ENCODE results near the gene GUCY1B1.
"Not testable (repeated sequence)": the region's sequence is repeated elsewhere in the genome, so short reads cannot be mapped to it uniquely, and the experiment has no call there.

GUCY1B1 gene

DNA sequence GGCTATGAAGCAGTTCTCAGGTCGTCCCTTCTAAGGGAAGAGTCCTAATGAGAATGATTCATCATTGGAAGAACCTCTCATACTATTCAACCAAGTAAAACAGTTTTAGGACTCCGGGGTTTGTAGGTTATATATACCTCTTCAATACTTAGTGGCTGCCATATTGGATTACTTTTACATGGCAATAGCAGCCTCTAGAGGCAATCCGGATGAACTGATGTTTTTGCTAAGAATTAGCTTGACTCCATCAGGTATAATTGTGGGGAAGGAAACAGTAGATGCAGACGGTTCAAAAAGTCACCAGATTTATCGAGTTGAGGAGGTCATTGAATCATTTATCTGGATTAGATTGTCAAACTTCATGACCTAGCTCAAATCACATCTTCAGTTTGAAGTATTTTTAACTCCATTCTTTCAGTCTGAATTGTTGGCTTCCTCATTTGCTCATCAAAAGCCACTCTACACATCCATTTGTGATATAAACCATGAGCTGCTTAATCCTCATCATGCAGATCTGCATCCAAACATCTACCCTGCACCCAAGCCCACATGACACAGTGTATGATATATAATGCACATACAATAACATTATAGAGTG lies 28.4 kb downstream of the GUCY1B1 start:
- ChIA-PET POLR2A (ENCODE audit: low non-redundant PET) (no interaction called here), CTCF (interaction anchor here (0.6 to 1.4 kb wide), 8 partner anchors 10 to 1213 kb away, joined by 3 to 5 read pairs (median 3); no protein-coding TSS in a partner anchor)
- no peak overlapping the region for H3K27ac ChIP-seq
- peak; percentile 63 for TF ChIP-seq CTCF (conservative IDR thresholded peaks at IDR 0.05; ENCODE audit: low read depth)
- peak; percentile 55 for DNase-seq (ENCODE audit: low spot score)

- no peak for TF ChIP-seq CTCF (conservative IDR thresholded peaks at IDR 0.05; ENCODE audit: low read depth)
- ChIA-PET CTCF (no interaction called here), POLR2A (ENCODE audit: low non-redundant PET) (no interaction called here)
- DNase-seq (ENCODE audit: low spot score), result no peak
- no peak overlapping the region for H3K27ac ChIP-seq
These were observed 30.6 kb downstream of the GUCY1B1 start for GRCh38 chr4:155789391-155789790.

- DNase-seq (ENCODE audit: low spot score), result no peak
- POLR2A ChIA-PET (ENCODE audit: low non-redundant PET), result no interaction called here
- no peak for TF ChIP-seq CTCF (conservative IDR thresholded peaks at IDR 0.05; ENCODE audit: low read depth)
- H3K27ac ChIP-seq, result no peak overlapping the region
- CTCF ChIA-PET, result no interaction called here
These were observed 31.2 kb downstream of the GUCY1B1 start for GRCh38 chr4:155789982-155790381.

GRCh38 chr4:155794589-155795236 lies 35.9 kb downstream of the GUCY1B1 start:
- TF ChIP-seq CTCF (conservative IDR thresholded peaks at IDR 0.05; ENCODE audit: low read depth), result no peak
- POLR2A ChIA-PET (ENCODE audit: low non-redundant PET), result no interaction called here
- CTCF ChIA-PET, result no interaction called here
- DNase-seq (ENCODE audit: low spot score), result no peak
- no peak overlapping the region for H3K27ac ChIP-seq

- POLR2A ChIA-PET (ENCODE audit: low non-redundant PET), result no interaction called here
- DNase-seq (ENCODE audit: low spot score), result no peak
- CTCF ChIA-PET, result no interaction called here
- no peak overlapping the region for H3K27ac ChIP-seq
- TF ChIP-seq CTCF (conservative IDR thresholded peaks at IDR 0.05; ENCODE audit: low read depth), result 0 out of 2 replicates have a peak, but pooled peaks have one; percentile 5
These were observed 37.2 kb downstream of the GUCY1B1 start for GRCh38 chr4:155795991-155796390.

GRCh38 chr4:155797581-155797980 lies 38.8 kb downstream of the GUCY1B1 start:
- DNase-seq (ENCODE audit: low spot score); H3K27ac ChIP-seq; POLR2A ChIA-PET (ENCODE audit: low non-redundant PET): not testable (repeated sequence)
- CTCF ChIA-PET, result interaction anchor here (1.3 kb wide), 1 partner anchor 10 kb away, joined by 3 read pairs; no protein-coding TSS in a partner anchor

DNA sequence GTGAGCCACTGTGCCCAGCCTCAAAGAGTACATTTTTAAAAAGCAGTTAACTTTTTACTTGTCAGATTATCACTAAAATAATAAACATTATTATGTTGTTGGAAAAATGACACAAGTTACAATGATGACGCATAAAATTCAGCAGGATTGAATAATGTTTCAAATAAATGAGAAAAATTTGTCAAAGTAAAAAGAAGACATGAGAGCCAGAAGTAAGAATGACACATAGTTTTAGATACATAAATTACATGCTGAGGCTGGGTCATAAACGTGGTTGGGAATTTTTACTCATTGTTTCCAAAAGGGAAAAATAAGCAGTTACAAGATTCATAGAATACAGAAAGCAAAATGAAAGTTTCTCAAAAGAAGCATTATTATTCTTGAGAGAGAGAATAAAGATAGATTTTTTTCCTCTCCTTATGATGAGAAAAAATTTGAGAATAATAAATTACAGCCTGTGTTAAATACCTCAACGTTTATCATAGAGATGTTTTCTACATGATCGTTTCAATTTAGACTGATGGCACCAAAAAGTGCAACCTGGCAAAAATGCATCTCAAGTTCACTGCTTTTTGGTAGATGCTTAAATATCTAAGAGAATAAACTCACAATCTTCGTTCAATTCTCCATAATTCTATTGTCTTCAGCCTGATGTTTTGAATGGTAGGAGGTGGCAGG lies 40.4 kb downstream of the GUCY1B1 start:
- H3K27ac ChIP-seq, result no peak overlapping the region
- ChIA-PET CTCF (no interaction called here), POLR2A (ENCODE audit: low non-redundant PET) (no interaction called here)
- TF ChIP-seq CTCF (conservative IDR thresholded peaks at IDR 0.05; ENCODE audit: low read depth), result no peak
- DNase-seq (ENCODE audit: low spot score), result no peak

Data from RWPE1 (cell line).